GOT3 (cell line): ENCODE results near the gene MEGF11.
"Not testable (repeated sequence)": the region's sequence is repeated elsewhere in the genome, so short reads cannot be mapped to it uniquely, and the experiment has no call there.

Experiments
- DNase-seq: peaks from one replicate; lab custom pipeline; 2025; ENCODE audit warnings: mixed read lengths; lab: John Stamatoyannopoulos, UW

MEGF11 gene

DNA sequence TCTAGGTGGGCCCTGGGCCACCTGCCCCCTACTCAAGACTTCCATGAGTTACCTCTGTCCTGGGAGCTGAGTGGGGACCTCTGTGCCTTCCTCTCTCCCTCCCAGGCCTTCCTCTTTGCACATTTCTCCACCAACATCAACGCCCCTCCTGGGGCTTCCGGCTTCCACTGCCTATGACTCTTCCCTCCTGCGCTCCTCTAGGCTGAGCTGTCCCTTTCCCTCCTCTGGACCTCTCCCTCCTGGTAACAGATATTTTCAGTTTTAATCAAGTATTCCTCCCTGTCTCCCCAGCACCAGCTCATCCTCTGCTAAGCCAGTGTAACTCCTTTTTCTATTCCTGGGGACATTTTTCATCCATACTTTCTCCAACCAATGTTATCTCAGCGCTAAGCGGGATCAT is 223.9 kb downstream of the MEGF11 start:
- DNase-seq = no peak

DNA sequence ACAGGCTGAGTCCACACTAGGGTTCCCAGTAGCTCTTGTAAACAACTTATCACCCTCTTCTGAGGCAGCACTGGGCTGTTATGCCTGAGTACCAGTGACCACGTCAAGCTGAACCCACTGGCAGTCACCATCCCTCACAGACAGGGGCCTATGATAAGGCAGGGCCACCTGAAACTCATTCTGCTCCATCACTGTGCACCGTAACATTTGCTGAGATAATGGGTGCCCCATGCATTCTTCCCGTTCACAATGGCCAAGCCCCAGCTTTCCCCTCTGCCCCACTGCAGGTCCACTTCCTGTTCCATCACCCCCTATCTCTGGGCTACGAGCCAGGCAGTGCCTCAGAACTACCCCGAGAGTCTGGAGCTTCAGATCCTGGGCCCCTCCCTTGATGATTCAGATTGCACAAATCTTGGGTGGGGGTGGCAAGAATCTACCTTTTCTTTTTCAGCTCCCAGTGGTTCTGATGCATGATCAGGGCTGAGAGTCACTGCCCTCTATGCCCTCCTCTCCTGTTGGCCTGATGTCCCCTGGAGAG is 226.2 kb downstream of the MEGF11 start:
- DNase-seq = no peak

DNA sequence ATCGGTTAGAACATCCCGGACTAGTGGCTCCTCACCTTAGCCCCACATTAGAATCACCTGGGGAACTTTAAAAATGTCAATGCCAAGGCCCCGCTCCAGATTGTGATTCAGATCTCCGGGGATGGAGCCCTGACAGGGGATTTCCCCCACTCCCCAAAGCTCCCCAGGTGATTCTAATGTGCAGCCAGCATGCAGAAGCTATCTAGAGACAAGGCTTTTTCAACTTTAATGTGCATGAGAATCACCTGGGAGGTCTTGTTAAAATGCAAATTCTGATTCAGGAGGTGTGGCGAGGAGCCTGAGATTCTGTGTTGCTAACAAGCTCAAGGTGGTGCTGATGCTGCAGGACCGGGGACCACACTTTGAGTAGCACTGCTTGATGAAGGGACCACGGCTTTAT is 227.6 kb downstream of the MEGF11 start:
- no peak for DNase-seq

DNA sequence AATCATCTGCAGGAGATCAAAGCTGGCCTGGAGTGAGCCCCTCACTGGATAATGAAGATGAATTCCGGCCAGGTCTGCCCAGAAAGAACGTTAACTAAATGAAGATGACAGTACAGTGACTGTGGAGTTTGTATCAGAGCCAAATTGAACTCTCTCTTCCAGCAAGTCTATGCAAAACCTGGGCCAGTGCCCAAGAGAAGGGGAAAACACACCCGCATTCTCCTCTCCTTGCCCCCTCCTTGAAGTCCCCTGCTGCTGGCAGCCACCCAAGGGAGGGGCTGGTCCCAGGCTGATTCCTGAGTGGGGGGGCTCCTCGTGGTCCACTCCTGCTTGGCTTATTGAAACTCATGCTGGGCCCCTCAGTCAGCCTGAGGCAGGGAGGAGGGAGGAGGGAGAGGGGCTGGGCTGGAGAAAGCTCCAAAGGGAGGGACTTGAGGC is 228.5 kb downstream of the MEGF11 start:
- DNase-seq = no peak

DNA sequence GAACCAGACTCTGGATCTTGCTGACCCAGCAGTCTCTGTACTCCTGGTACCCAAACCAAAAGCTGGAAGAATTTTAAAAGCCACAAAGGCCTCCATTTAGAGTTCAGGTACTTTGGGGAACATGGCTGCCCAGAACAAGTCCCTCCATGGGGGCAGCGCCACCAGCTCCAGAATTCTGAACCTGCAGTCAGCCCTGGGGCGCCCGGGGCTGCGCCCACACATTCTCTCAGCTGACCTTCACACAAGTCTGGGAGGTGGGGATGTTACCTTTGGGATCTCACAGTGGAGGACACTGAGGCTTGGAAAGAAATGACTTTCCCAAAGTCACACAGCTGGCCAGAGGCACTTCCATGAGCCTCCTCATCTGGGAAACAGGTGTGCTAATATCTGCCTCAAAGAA is 229.4 kb downstream of the MEGF11 start:
- no peak for DNase-seq

DNA sequence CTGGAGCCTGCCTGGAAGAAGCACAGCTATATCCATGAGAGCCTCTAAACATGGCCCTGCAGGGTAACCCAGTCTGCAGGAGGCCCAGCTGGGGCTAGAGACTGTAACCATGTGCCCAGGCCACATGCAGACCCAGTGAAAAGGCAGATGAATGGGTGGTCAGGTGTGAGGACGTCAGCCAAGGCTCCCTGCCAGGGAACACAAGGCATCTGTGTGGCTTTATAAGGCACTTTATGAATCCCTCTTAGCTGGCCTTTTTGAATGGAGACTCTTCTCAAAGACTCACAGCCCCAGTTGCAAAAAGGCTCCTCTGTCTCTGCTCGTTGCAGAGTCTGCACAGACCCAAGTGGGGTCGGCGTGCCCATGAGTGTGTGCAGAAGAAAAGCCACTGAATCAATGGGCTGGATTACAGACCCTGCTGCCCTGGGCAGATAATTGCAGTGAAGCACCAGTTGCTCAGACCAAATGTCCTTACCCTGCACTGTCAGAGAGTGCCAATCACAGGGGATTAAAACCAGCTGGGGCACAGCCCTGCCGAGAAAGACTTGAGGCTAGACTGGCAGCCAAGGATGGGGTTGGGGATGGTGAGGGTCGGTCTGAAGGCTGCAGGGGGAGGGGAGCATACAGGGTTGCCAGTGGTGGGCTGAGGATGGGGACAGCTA is 230.1 kb downstream of the MEGF11 start:
- DNase-seq = no peak

DNA sequence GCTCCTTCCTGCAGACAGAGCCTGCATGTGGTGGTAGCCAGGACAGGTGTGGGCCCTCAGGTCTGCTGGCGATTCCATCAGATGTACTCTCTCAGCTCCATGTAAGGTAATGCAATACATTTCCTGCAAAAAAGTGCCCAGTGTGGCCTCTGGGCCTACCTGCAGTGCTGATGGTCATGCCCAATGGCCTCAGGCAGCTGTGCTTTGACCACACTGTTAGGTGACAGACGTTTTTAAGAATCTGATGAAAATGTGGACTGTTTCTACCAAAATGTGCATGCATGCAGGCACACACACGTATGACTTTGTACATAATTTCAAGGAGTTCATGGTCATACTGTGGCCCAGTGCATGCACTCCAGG is 231.4 kb downstream of the MEGF11 start:
- DNase-seq = no peak

DNA sequence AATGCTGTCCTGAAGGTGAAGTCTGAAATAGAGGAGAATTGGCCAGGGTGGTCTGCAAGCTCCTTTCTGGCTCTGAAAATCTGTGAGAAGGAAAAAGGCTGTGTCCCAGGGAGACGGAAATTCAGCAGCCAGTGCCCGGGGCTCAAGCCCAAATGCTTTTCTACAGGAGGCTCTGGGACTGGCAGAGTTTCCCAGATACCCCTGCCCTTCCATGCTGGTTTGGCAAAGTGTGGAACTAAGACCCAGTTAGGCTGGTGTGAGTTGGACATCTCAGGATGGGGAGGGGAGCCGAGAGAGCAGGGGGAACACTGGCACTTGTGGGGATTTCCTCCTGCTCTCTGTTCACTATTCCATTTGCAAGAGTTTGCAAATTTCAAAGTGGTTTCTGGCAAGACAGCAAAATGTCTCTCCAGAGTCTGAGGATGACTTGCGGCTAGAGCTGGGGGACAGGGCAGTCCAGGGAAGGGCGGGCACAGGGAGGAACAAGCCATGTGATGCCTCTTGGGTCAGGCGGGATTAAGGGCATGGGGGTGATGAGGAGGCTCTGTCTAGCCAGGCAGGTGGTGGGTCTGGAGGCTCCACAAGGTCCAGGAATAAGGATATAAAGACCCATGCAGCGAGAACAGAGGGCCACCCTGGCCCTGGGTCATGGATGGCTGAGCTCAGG is 231.9 kb downstream of the MEGF11 start:
- no peak for DNase-seq

DNA sequence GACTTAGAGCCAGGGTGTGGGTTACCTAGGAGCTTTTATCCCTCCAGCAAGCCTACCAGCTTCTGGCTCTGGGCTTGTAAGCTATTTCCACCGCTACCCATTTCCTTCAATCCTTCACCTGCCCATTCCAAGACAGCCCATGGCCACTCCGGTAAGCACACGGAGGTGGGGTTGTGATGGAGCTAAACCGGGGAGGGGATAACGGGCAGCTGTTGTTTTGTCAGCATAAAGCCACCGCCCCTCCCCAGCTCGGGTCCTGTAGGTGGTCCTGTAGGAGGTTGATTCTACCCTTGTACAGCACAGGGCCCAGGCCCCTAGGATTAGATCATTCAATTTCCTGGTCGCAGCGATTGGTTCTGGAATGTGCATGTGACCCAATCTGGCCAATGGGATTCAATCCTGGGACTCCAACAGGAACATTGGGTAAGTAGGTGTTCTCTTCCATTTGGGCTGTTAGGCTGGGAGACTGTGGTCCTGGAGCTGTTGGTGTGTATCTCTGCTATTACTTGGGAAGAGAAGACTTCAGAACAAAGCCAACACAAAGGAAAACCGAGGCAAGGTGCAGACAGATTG is 233.6 kb downstream of the MEGF11 start:
- no peak for DNase-seq

DNA sequence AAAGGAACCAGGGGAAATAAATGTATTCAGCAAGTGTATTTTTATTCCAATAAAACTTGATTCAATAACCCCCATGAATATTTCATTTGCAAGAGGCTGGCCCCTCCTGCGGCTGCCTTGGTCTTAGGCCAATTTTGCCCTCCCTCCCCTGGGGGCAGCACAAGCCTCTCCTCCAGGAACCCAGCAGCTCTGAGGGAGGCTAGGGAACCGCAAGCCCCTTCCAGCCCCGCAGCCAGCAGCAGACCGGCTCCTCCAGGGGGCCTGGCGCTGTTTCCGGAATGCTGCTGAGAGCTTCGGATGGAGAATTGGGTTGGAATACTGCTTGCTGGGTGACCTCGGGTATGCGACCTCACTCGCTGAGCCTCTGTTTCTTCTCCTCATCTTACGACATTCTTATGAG is 234.2 kb downstream of the MEGF11 start:
- DNase-seq = no peak

DNA sequence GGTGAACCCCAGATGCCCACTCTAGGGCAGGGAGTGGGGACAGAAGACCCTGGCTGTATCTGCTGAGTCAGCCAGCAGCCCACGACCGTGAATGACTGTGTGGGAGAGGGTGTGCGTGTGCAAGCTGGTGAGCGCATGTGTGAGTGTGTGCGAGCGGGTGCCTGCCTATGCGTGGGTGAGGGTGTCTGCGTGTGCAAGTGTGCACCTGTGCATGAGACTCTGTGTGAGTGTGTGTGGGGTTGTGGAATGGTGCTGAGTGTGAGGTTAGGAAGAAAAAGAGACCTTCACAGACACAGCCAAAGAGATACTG is 235.1 kb downstream of the MEGF11 start:
- DNase-seq = no peak

DNA sequence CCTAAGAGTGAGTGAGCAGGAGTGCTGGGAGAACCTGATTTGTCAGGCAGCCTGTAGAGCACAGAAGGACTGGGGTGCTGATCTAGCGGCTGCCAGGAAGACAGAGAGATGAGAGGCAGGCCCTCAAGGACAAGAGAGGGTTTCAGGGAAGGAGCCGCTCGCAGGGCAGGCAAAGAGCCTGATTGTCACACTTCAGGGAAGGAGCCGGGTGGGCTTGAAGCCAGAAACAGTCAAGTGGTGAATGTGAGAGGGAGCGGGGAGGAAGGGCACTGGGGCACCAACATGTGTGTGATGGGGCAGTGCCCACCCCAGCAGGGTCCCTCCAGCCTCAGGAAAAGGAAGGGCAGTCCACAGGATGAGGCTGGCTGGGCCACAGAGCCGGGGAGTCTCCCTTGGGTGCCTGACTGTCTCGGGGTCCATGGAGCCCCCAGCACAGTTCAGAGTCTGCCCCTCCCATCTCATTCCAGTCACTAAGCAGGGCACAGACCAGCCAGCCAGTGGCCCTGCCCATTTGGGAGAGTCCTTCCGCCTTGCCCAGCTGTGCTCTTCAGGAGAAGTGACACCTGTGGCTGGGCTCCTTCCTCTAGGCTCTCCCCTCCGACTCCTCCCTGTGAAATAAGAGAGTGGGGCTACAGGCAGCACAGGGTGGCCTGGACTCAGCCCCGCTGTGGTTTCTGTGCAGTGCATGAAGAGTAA is 235.6 kb downstream of the MEGF11 start:
- DNase-seq = no peak

DNA sequence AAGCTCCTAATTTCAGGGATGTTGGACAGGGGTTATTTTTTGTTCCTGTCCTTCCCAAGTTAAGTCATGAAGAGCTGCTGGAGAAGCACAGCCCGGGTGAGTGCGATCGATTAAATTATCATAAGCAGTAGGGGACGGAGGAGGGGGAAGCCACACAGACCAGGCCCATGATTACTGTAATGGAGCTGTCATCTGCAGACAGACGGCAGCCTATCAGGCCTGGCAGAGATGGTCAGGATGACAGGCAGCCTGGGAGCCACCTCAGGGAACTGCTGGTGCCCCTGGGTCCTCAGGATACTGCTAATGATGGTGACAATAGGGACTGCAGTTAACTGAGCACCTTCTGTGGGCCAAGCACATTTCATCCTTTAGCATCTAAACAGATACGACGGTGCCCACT is 236.6 kb downstream of the MEGF11 start:
- DNase-seq = no peak

DNA sequence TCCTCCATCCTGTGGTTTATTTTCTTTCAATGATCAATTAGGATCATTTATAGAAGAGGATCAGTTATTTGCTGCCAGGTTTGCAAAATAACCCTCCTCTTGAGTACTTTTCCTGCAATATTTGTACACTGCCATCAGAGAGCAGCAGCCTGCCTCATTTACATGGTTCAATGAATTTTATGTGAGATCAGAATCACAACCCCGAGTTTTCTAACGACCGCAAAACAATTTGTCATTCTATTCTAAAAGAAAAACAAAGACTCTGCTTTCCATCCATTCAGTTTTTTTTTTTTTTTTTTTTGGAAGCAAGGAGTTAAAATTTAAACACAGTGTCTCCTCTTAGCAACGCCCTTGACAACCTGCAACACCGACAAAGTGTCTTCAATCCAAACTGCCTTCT is 237.4 kb downstream of the MEGF11 start:
- no peak for DNase-seq

DNA sequence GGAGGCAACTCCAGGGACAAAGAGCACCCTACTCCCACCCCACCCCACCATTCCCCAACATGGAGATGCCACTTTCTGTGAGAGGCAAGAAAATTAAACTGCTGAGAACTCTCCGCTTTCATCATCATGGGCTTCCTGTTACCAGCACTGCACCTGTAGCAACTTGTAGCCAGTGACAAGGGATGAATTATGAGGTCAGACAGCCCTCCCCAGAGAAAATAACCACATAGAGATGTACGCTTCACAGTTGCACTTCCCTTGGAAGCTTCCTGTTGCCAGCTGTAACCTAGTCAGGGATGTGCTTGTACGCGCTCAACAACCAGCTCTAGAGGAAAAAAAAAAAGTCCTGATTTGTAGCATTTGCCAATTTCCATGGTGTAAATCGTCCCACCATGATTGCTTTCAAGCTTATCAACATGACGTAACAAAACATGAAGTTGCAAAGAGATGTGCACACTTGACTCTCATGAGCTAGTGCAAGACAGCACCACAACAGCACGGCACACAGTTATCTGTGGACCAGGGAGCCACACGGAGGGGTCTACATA is 238.8 kb downstream of the MEGF11 start:
- DNase-seq = no peak

DNA sequence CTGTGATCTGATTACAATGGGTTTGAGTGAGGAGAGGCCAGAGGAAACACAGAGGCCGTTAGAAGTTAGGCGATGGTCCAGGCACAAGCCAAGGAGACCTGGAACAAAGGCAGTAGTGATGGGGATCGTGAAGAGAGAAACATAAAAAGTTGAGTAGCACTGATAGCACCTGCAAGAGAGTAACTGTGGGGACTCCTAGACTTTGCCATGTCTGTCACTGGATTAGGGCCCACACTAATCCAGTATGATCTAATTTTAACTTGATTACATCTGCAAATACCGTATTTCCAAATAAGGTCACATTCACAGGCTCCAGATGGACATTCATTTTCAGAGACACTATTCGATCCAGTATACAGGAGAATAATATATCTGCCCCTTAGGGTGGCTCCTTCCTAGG is 239.5 kb downstream of the MEGF11 start:
- DNase-seq = no peak

DNA sequence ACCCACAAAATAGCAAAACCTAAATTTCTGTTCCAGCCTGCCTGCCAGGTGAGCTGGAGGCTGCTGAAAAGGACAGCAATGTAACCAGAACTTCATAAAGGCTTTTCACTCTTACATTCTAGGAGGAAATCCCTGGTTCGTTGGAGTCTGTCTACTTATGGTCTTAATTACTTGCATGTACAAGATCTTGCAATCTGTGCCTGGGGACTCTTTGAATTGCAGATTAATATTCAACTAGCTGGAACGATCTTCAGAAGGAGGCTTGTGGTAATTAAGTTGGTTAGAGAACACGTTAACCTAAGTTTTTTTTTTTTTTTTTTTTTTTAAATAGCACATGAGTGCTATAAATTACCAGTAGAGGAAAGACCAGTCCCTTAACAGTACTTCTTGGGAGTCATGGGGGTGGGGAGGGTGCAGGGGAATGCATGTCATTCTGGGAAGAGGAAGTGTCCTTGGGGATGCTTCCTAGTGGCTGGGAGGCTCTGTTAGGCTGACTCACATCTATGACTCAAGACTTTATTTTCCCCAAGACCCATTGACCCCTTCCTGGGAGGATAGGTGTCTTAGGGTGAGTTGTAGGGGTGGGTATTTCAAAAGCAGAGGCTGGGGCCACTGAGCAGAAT is 244.5 kb downstream of the MEGF11 start:
- DNase-seq = no peak

DNA sequence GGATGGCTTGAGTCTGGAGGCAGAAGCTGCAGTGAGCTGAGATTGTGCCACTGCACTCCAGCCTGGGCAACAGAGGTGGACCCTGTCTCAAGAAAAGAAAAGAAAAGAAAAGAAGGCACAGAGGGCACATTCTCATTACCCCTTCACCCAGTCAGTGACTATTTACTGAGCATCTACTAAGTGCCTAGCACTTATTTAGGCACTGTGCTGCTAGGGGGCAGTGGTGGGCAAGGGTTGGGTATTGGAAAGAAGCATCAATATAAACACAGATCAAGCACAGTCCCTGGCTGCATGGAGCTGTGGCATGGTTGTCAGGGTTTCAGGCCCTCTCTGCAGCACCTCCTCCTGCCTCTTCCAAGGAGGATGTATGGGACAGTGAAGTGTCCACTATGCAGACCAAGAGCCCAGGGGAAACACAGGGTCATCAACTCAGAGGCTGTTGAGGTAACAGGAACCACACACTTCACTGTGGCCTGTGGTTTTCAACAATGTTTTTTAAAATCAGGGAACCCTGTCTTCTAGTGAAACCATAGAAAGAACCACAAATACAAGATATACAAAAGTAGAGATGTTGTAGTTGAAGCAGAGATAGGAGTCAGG is 245.8 kb downstream of the MEGF11 start:
- DNase-seq = no peak

DNA sequence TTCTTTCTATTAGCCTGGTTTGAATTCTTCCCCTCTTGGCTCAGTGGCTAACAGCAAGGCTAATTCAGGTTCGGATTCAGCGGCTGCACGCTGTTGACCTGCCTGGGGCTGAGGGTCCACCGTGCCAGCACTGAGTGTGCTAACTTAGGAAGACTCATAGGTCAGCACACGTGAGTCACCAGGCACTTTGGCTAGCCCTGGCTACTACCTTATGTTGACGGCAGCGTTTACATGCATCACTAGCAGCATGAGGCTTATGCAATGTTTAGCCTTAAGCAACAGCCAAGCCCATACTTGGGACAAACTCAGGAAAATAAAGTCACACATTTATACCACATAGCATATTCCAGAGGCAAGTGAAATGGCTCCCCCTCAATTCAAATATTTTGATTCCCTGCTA is 246.6 kb downstream of the MEGF11 start:
- no peak for DNase-seq

DNA sequence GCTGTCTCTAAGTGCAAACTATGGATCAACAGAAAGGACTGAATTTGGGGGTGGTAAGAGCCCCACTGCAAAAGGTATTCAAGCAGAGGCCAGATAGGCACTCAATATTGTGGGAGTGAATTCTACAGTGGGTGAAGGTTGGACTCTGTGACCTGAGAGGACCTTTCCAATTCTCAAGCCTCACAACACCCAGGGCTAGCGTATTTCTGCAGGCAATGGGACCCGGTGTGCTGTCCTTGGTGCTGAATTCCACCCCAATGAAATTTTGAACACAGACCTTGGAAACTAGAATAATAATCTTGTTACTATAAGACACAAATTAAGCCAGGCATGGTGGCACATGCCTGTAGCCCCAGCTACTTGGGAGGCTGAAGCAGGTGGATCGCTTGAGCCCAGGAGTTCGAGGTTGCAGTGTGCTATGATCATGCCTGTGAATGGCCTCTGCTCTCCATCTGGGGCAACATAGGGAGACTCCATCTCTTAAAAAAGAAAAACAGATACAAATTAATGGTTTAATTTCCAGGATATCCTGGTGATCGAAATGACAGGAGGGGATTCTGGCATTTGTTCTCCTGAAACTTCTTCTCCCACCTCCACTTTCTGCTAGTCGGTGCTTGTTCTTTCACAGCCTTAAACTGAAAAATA is 248.8 kb downstream of the MEGF11 start:
- DNase-seq = no peak

DNA sequence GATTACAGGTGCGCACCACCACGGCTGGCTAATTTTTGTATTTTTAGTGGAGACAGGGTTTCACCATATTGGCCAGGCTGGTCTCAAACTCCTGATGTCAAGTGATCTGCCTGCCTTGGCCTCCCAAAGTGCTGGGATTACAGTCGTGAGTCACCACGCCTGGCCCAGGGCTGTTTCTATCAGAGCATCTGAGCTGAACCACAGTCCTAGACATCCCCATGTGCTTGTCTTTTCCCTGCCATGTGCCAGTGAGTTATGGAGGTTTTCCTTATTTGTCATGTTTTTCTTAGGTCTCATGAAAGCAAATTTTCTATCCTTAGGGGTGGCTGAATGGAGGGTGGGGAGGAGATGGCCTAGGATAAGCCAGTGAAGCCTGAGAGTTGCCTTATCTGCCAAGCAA is 250.4 kb downstream of the MEGF11 start:
- DNase-seq = not testable (repeated sequence)
